HG03342 (cell line): ENCODE data around the gene KANK2.
"Not testable (repeated sequence)": the region's sequence is repeated elsewhere in the genome, so short reads cannot be mapped to it uniquely, and the experiment has no call there.

Experiments used
- ATAC-seq: cut with Tn5 transposase; IDR thresholded peaks from one replicate; pipeline ENCODE4 v1.9.1; 2021; ENCODE audit warnings: mild to moderate bottlenecking, moderate library complexity; ENCODE audit not compliant: unreplicated experiment

KANK2 gene

DNA sequence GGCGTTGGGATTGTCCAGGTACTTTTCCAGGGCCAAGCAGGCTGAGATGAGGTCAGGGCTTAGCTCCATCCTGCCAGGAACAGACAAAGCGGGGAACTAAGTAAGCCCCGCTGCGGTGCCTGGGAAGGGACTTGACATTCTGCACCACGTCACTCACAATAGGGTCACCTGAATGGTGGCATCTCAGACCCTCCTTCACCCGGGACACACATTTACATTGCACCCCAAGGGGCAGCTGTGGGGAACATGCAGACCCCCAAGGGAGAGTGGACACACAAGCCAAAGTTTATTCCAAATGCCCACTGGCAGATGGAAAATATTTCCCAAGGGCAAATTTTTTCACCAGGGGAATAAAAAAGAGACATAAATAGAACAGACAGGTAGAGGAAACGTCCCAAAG is 21.4 kb downstream of the KANK2 start:
- ATAC-seq, result no peak

DNA sequence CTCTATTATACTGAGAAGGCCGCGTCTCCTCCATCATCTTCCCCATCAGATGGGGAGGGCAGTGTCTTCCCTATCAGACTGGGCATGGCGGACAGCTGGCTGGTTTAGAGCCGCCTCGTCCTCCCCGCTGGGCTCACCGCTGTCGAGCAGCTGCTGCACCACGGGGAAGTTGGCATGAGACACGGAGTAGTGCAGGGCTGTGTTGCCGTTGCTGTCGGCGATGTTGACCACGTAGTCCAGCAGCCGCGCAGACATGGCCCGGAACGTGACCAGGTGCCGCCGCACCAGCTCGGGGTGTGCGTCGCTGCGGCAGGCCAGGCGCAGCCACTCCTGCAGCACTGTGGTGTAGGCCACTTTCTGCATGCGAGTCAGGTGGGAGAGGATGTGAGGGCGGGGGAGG is 23.0 kb downstream of the KANK2 start:
- ATAC-seq, result no peak

DNA sequence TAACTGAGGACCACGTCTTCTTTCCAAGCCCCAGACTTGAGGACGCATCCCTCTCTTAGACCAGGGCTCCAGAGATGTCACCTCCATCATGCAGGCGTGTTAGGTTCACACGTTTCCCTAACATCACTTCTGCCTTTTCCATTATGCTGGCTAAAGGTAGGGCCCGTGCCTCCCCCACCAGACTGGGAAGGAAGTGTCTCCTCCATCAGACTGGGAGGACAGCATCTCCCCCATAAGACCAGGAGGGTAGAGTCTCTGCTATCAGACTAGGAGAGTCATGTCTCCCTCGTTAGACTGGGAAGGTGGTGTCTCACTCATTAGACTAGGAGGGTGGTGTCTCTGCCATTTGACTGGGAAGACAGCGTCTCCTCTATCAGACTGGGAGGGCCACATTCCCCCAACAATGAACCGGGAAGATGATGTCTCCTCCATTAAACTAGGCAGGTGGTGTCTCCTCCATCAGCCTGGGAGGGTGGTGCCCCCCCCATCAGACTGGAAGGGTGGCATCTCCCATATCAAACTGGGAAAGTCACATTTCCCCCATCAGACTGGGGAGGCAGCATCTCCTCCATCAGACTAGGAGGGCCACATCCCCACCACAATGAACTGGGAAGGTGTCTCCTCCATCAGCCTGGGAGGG is 23.7 kb downstream of the KANK2 start:
- ATAC-seq, result no peak

DNA sequence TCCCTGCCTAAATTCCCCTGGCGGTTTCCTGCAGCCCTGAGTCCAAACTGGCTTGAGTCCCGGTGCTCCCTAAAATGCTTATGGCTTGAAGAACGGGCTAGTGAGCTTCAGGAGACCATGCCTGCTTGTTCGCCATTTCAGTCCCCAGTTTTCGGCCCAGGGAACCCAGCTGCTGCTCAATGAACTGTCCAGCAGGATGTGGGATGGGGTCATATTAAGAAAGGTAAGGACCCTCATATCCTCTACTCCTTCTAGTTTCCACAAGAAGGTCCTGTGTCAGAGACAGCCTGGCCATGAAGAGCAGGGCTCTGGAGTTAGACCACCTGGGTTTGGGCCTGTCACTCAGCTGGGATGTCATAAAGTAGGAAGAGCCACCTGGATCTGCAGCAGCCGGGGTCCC is 24.8 kb downstream of the KANK2 start:
- no peak for ATAC-seq

DNA sequence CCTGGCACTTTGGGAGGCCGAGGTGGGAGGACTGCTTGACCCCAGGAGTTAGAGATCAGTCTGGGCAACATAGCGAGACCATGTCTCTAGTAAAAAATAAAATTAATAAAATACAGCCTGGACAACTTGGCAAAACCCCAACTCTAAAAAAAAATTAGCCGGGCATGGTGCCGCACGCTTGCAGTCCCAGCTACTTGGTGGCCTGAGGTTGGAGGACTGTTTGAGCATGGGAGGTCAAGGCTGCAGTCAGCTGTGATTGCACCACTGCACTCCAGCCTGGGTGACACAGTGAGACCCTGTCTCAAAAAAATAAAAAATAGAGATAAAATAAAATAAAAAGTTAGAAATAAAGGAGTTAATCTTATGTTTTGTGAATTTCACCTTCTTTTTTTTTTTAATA is 26.2 kb downstream of the KANK2 start:
- no peak for ATAC-seq

DNA sequence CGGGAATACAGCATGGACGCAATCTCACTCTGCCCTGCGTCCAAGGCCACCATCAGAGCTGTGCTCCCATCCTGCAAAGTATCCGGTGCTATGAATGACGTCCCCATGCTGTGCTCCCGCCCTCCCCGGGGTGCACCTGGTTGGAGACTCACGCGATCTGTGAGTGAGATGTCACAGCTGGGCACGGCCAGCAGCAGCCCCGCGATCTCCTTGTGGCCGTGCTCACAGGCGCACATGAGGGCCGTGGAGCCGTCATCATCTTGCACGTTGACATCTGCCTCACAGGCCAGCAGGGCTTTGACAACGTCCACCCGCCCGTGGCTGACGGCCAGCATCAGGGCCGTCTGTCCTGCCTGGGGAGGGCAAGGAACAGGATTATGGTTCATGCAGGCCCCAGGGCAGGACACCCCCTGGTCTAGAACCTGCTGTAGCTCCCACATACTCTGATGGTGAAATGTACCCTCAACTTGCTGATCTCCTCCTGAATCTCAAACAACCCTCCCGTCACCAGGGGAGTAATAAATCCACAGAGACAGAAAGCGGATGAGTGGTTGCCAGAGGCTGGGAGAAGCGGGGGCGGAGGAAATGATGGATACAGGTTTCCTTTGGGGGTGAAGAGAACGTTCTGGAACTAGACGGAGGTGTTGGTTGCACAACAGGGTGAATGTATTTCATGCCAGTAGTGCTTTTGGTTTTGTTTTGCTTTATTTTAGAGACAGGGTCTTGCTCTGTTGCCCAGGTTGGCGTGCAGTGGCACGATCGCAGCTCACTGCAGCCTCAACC is 27.3 kb downstream of the KANK2 start:
- no peak for ATAC-seq

DNA sequence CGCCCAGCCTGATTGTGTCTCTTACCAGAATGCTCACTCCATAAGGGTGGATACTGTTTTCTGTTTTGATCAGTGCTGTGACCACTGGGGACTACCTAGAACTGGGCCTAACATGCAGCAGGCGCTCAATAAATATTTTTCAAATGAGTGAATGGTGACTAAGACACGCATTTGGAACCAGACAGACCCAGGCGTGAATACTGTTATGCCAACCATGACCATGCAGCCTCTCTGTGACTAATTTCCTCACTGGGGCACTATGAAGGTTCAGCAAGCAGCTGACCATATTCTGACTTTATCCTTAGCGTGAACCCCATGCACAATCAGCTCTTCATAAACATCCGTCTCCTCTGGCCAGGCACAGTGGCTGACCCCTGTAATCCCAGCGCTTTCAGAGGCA is 28.8 kb downstream of the KANK2 start:
- ATAC-seq, result no peak

DNA sequence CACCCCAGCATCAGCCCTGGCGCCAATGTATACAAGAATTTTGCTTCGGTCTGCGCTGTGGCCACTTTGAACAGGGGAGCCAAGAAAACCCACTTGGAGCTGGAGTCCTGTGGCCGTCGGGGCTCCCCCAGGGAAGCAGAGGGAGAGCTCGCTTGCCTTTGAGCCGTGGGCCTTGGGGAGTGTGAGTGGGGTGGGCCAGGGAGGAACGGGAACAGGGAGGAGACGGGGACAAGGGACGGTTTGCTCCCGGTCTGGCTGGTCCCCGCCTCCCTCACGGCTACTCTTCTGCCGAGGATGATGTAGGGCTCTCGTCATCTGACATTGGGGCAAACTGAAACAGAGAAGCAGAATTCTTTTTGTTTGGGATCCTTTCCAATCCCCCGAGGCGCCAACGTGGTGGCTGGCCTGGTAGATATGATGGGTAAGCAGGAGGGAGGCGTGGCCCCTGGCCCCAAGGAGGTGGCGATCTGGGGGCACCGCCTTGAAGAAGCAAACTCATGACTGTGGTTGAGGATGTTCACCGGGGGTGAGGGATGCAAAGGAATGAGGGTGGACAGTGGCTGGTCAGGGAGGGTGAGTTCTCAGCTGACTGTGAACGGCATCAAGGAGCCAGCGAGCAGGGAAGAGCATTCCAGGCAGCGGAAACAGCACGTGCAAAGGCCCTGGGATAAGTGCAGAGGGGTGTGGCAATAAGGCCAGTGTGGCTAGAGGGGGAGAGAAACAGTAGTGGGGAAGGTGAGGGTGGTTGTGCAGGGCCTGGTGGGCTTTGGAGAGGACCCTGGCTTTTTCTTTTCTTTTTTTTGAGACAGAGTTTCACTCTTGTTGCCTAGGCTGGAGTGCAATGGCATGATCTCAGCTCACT is 30.8 kb downstream of the KANK2 start:
- no peak for ATAC-seq

DNA sequence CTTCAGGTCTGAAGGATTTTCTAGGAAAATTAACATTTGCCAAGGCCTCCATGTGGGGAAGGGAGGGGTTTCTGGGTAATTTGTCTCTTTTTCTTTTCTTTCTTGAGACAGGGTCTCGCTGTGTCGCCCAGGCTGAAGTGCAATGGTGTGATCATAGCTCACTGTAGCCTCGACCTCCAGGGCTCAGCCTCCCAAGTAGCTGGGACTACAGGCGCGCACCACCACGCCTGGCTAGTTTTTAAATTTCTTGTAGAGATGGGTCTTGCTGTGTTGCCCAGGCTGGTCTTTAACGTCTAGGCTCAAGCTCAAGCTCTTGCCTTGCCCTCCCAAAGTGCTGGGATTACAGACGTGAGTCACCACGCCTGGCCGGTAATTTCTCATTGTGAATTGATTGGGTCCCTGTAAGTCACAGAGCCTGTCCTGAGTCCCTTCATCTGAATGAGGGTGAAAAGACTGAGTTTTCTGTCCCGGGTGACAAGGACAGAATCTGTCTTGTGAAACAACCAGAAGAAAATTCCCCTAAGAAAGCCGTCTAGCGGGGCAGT is 31.8 kb downstream of the KANK2 start:
- ATAC-seq, result no peak

DNA sequence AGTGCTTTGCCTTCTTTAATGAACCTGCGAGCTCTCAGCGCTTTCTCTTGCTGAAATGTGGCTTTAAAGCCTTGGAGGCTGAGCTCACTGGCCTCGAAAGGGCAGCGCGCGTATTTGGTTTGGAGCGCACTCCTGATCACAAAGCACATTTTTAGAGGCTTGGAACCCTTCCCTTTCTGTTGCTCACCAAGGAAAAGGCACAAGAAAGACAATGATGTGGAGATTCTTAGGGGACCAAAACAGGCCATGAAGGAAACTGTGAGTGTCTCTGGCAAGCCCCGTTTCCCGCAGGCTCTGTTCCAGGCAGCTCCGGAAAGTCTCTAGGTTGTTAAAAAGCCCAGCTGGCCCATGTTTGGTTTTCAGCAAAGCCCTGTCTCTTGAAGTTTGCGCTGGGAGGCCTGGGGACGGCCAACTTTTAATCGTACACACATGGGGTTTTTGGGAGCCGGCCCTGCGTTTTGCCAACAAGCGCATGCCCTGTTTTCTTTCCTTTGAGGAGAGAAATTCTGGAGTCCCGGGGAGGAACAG is 32.4 kb downstream of the KANK2 start:
- no peak for ATAC-seq

DNA sequence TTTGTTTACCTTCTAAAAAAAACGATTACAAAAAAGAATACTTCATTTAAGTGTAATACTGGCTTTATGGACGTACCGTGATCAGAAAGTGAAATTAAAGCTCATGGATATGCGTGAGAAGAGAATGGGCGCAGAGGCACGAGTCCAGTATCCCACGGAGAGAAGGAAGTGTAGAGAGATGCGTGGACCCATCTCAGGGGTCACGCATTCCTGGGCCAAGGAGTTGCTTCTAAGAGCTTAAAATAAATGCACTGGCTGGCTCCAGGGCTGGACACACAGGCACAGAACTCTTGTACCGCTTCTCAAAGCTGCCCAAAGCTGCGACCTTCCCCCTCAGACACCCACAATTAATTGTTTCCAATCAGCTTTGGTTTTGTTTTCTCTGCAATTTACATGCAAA is 33.0 kb downstream of the KANK2 start:
- no peak for ATAC-seq

DNA sequence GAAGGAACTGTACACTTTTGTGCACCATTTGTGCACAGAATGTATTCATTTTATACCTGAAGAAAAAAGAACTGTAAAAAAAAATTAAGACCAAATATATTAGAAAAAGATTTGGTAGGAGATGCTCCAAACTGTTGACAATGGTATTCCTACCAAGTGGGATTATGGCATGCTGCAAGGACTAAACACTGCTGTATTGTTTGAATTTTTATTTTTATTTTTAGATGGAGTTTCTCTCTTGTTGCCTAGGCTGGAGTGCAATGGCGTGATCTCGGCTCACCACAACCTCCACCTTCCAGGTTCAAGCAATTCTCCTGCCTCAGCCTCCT is 36.9 kb downstream of the KANK2 start:
- not testable (repeated sequence) for ATAC-seq

DNA sequence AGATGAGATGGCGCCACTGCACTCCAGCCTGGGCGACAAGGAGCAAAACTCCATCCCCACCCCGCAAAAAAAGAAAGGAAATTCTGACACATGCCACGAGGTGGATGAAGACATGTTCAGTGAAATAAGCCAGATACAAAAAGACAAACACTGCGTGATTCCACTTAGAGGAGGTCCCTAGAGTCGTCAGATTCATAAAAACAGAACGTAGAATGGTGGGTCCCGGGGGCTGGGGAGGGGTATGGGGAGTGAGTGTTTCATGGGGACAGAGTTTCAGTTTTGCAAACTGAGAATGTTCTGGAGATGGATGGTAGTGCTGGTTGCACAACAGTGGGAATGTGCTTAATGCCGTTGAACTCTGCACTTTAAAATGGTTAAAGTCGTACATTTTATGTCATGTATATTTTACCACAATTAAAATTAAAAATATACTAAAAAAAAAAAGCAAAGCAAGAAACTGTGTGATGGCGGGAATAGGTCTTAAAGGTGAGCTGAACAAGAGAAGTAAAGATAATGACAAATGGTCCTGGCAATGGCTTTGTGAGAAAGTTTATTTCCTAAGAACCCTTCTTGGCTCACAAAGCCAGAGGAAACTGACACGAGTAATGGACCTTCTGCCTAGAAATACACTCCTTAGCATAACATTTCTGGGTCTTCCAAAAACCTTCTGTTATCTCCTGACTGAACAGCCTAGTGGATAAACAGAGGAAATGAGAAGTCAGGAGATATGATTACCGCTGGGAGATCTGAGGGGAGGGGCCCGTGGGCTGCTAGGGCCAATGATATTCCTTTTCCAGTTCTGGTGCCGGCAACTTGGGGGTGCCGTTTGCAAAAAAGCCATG is 37.5 kb downstream of the KANK2 start:
- ATAC-seq, result no peak

DNA sequence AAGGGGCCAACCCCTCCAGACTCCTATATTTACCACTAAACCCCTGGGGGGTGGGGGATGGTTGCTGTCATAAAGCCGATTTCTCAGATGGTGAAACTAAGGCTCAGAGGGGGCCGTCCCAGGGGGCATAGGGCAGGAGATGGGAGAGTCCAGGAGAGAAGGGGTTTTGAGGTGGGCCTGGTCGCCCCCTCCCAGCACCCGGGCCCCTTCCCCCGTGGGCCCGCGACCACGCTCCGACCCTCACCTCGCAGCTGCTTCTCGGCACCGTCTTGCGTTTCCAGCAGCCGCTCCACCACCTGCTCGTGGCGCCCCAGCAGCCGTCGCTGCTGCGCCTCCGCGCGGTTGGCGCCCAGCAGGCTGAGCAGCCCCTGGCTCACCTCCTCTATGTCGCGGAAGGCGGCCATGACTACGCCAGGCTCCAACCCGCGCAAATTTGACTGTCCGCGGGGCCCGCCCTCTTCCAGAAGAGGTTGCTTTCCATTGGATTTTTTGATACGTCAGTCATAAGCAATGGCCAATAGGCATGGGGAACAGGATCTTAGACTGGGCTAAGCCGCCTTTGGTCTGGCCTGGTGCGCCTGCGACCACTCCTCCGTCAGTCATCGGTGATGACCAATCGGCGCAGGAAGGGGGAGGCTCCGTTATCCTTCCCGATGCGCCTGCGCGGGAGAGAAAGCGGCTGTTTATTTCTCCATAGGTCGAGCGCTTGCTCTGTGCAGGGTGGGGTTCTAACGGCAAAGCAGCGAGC is 41.8 kb downstream of the KANK2 start, which contains the start of gene SPC24:
SPC24 (minus strand) TSS at position 410 of the 748 bp plus-strand sequence; CDS start at position 404, 6 bp downstream.
- ATAC-seq, result peak; percentile 96

DNA sequence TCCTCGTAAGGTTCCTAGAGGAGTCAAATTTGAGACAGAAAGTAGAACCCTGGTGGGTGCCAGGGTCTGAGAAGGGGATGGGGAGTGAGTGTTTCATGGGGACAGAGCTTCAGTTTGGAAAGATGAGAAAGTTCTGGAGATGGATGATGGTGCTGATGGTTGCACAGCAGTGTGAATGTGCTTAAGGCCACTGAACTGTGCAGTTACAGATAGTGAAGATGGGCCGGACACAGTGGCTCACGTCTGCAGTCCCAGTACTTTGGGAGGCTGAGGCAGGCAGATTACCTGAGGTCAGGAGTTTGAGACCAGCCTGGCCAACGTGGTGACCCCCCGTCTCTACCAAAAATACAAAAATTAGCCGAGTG is 42.7 kb downstream of the KANK2 start:
- ATAC-seq, result no peak

DNA sequence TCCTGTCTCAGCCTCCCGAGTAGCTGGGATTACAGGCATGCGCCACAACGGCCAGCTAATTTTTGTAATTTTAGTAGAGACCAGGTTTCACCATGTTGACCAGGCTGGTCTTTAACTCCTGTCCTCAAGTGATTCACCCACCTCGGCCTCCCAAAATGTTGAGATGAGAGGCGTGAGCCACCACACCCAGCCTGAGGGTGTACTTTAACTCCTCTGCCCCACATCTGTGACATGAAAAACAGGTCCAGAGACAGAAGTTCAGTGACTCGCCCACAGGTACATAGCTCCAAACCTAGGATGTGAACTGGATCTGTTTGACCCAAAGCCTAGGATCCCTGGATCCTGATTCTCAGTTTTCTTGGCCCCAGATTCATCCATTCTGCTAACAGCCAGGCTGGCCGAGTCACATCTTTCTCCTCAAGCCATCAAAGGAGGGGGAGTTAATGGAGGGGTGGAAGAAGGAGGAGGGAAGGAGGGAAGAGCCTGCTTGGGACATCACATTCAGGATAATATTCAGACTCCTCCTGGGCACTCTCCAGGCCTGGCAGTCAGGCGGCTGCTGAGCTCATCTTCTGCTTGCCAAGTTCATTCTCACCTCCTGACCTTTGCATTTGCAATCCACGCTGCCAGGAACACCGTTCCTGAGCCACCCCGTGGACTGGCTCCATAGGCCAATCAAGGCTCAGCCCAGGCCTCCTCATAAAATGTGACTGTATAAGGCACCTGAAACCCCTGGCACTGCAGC is 44.9 kb downstream of the KANK2 start:
- no peak for ATAC-seq

DNA sequence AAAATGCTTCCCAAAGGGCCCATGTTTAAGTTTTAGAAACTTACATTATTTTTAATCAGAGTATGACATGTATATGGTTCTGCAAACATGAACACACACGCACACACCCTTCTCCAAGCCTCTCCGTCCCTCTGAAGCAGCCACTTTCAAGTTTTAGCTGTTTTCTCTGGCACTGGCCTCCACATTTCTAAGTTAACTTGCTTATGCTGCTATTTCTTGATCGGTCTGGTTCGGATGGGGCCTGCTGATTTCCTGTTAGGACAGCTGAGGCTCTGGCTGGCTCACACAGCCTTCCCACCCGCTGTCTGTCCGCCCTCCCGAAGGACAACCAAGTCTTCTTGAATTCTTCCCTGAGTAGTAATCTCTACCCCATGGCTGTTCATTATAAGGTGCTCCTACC is 46.2 kb downstream of the KANK2 start:
- ATAC-seq, result no peak

DNA sequence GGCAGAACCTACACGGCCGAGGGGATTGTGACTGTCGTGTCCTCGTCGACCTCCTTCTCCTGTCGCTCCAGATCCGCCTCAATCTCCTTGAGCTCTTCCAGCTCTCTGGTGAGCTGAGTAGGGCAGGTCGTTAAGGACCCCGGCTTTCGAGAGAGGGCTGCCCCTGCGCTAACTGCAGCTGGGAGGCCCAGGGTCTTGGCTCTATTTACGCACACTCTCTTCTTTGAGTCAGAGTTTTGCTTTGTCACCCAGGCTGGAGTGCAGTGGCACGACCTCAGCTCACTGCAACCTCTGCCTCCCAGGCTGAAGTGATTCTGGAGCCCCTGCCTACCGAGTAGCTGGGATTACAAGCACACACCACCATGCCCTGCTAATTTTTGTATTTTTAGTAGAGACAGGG is 49.3 kb downstream of the KANK2 start:
- ATAC-seq, result no peak

DNA sequence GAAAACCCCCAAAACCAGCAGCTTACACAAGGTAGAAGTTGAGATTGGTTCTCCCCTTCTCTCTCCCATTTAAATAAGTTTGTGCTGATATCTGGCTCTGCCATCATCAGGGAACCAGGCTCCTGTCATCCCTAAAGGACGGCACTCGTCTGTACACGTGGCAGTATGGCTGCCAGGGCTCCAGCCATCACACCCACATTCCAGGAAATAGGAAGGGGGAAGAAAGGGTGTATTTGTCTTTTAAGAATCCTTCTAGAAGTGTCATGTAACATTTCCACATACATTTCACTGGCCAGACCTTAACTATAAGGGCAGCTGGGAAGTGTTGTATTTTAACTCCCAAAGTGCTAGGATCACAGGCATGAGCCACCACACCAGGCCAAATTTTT is 51.8 kb downstream of the KANK2 start:
- ATAC-seq, result no peak
